ENCODE data around the gene ETV1.

Gene ETV1

GRCh38 chr7:13986208-13986607 is 3.3 kb downstream of the ETV1 start:
- no peak for DNase-seq

GRCh38 chr7:13984831-13985685 is 4.4 kb downstream of the ETV1 start:
- DNase-seq: no peak

GRCh38 chr7:13984061-13984460 is 5.4 kb downstream of the ETV1 start:
- DNase-seq: no peak

GRCh38 chr7:13982940-13983677 is 6.4 kb downstream of the ETV1 start:
- no peak for DNase-seq

GRCh38 chr7:13981070-13981469 is 8.4 kb downstream of the ETV1 start:
- DNase-seq: peak; percentile 86

- DNase-seq: no peak
Observed at GRCh38 chr7:13980474-13980873, 9.0 kb downstream of the ETV1 start.

GRCh38 chr7:13979671-13980435 is 9.6 kb downstream of the ETV1 start:
- no peak for DNase-seq

GRCh38 chr7:13976594-13976993 is 12.9 kb downstream of the ETV1 start:
- DNase-seq: no peak

- no peak for DNase-seq
Observed at GRCh38 chr7:13965077-13965476, 24.4 kb downstream of the ETV1 start.

- no peak for DNase-seq
Observed at GRCh38 chr7:13963925-13964324, 25.5 kb downstream of the ETV1 start.

- no peak for DNase-seq
Observed at GRCh38 chr7:13955494-13955893, 34.0 kb downstream of the ETV1 start.

- DNase-seq: no peak
Observed at GRCh38 chr7:13953368-13953767, 36.1 kb downstream of the ETV1 start.

GRCh38 chr7:13952921-13953320 is 36.5 kb downstream of the ETV1 start:
- DNase-seq: no peak

- DNase-seq: no peak
Observed at GRCh38 chr7:13949939-13950338, 39.5 kb downstream of the ETV1 start.

GRCh38 chr7:13949445-13949844 is 40.0 kb downstream of the ETV1 start:
- DNase-seq: no peak

GRCh38 chr7:13948019-13948801 is 41.3 kb downstream of the ETV1 start:
- DNase-seq: no peak

GRCh38 chr7:13947535-13947934 is 41.9 kb downstream of the ETV1 start:
- DNase-seq: no peak

- DNase-seq: no peak
Observed at GRCh38 chr7:13946181-13946580, 43.3 kb downstream of the ETV1 start.

GRCh38 chr7:13945670-13946069 is 43.8 kb downstream of the ETV1 start:
- DNase-seq: no peak

GRCh38 chr7:13933536-13933935 is 55.9 kb downstream of the ETV1 start:
- no peak for DNase-seq

GRCh38 chr7:13933091-13933490 is 56.4 kb downstream of the ETV1 start:
- no peak for DNase-seq

- no peak for DNase-seq
Observed at GRCh38 chr7:13932131-13932530, 57.3 kb downstream of the ETV1 start.

GRCh38 chr7:13921062-13921461 is 68.4 kb downstream of the ETV1 start:
- no peak for DNase-seq

Measured in femur (tissue), 1 donor.